ENCODE results near the gene NRXN3. TPM values are rescaled to one million over a fixed set of nuclear protein-coding genes. Genes with fewer than 3 reads are reported as not detected.
"Not testable (repeated sequence)": the region's sequence is repeated elsewhere in the genome, so short reads cannot be mapped to it uniquely, and the experiment has no call there.

The NRXN3 gene
- total and polyA plus RNA-seq, 4 donors, result 1.4 to 8.3 (median 4.4) TPM

DNA sequence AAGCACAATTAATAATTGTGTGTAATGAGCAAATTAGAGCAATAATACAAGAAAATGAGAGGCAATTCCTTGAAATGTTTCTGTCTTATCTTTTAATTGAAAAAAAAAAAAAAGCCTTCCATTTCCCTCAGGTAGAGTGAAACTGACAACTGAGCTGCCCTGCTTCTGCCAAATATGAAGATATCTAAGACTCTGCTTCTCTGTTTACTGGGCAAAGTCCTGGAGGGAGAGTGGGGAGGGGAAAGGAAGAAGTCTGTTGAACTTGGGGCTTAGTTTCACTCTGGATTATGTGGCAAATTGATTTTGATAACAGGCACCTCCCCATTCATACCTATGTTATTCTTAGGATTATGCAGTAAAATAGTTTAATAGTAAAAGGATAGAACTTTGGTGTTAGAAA is 364.9 kb downstream of the NRXN3 start:
- H3K9me3 ChIP-seq (ENCODE audit: control insufficient read depth in 4 of 4, insufficient read depth in 3 of 4, low read length in 3 of 4), result no peaks in the 10 kb centered on the region

DNA sequence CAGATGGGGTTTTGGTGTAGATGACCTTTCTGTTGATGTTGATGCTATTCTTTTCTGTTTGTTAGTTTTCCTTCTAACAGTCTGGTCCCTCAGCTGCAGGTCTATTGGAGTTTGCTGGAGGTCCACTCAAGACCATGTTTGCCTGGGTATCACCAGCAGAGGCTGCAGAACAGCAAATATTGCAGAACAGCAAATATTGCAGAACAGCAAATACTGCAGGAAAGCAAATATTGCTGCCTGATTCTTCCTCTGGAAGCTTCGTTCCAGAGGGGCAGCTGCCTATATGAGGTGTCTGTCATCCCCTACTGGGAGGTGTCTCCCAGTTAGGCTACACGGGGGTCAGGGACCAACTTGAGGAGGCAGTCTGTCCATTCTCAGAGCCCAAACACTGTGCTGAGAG is 371.6 kb downstream of the NRXN3 start:
- WGBS, 2 donors, result 70 to 85% methylated on average over 2 of the region's 2 CpGs
- not testable (repeated sequence) for ATAC-seq (ENCODE audit: insufficient read depth, low FRiP score); H3K4me1 ChIP-seq (ENCODE audit: control insufficient read depth in 5 of 5, insufficient read depth in 5 of 5, low read length in 5 of 5); H3K27ac ChIP-seq (ENCODE audit: low read depth in 1 of 2, low read length in 1 of 2); H3K36me3 ChIP-seq (ENCODE audit: control insufficient read depth in 4 of 4, insufficient read depth in 4 of 4, low read length in 4 of 4); H3K9me3 ChIP-seq (ENCODE audit: control insufficient read depth in 4 of 4, insufficient read depth in 3 of 4, low read length in 3 of 4); H3K27me3 ChIP-seq (ENCODE audit: control insufficient read depth in 3 of 3, insufficient read depth in 3 of 3, low read length in 2 of 3); DNase-seq; H3K4me3 ChIP-seq; H3K9ac ChIP-seq (ENCODE audit: insufficient read depth in 1 of 2, low read length in 2 of 2)

More for the DNA sequence above, 364.9 kb downstream of the NRXN3 start:
- ATAC-seq (ENCODE audit: insufficient read depth, low FRiP score), result no peak
- H3K27ac ChIP-seq (ENCODE audit: low read depth in 1 of 2, low read length in 1 of 2), result no peak overlapping the region
- DNase-seq, result no peak
- H3K27me3 ChIP-seq (ENCODE audit: control insufficient read depth in 3 of 3, insufficient read depth in 3 of 3, low read length in 2 of 3), result no peaks in the 10 kb centered on the region
- H3K4me3 ChIP-seq, result no peak overlapping the region
- H3K36me3 ChIP-seq (ENCODE audit: control insufficient read depth in 4 of 4, insufficient read depth in 4 of 4, low read length in 4 of 4), result no peaks in the 10 kb centered on the region
- no peak overlapping the region for H3K9ac ChIP-seq (ENCODE audit: insufficient read depth in 1 of 2, low read length in 2 of 2)
- no peaks in the 10 kb centered on the region for H3K4me1 ChIP-seq (ENCODE audit: control insufficient read depth in 5 of 5, insufficient read depth in 5 of 5, low read length in 5 of 5)
- TF ChIP-seq, protein P1, sequence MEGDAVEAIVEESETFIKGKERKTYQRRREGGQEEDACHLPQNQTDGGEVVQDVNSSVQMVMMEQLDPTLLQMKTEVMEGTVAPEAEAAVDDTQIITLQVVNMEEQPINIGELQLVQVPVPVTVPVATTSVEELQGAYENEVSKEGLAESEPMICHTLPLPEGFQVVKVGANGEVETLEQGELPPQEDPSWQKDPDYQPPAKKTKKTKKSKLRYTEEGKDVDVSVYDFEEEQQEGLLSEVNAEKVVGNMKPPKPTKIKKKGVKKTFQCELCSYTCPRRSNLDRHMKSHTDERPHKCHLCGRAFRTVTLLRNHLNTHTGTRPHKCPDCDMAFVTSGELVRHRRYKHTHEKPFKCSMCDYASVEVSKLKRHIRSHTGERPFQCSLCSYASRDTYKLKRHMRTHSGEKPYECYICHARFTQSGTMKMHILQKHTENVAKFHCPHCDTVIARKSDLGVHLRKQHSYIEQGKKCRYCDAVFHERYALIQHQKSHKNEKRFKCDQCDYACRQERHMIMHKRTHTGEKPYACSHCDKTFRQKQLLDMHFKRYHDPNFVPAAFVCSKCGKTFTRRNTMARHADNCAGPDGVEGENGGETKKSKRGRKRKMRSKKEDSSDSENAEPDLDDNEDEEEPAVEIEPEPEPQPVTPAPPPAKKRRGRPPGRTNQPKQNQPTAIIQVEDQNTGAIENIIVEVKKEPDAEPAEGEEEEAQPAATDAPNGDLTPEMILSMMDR (IDR thresholded peaks at IDR 0.05; ENCODE audit: control extremely low read depth, extremely low read depth), result no peak

DNA sequence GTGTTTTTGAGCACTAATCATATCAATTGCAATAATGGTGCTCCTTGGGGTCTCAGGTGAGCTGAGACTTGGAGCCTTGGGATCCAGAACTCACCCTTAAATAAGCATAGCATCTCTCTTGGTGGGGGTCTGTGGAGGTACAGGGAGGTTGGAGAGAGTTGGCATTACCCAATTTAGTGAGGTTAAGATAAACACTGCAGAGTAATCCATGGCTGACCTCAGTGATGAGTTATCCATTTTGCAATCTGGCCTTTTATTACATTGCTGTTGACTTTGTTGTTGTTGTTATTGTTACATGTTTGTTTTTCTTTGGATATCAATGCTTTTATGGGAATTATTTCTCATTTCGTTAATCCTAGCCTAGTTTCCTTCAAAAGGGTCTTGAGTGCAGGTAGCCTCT is 373.3 kb downstream of the NRXN3 start:
- Histone ChIP-seq H3K4me1 (ENCODE audit: control insufficient read depth in 5 of 5, insufficient read depth in 5 of 5, low read length in 5 of 5) (no peaks in the 10 kb centered on the region), H3K27ac (ENCODE audit: low read depth in 1 of 2, low read length in 1 of 2) (no peak overlapping the region), H3K4me3 (no peak overlapping the region), H3K9ac (ENCODE audit: insufficient read depth in 1 of 2, low read length in 2 of 2) (no peak overlapping the region), H3K36me3 (ENCODE audit: control insufficient read depth in 4 of 4, insufficient read depth in 4 of 4, low read length in 4 of 4) (no peaks in the 10 kb centered on the region), H3K27me3 (ENCODE audit: control insufficient read depth in 3 of 3, insufficient read depth in 3 of 3, low read length in 2 of 3) (no peaks in the 10 kb centered on the region), H3K9me3 (ENCODE audit: control insufficient read depth in 4 of 4, insufficient read depth in 3 of 4, low read length in 3 of 4) (peaks cover 0 to 4% (median 0%) of the 10 kb centered on the region in 4 donors)
- TF ChIP-seq, protein P1 (IDR thresholded peaks at IDR 0.05; ENCODE audit: control extremely low read depth, extremely low read depth), result no peak
- DNase-seq (no peak), ATAC-seq (ENCODE audit: insufficient read depth, low FRiP score) (no peak)
- WGBS, 2 donors, result 52 to 62% methylated on average over 1 of the region's 1 CpG

DNA sequence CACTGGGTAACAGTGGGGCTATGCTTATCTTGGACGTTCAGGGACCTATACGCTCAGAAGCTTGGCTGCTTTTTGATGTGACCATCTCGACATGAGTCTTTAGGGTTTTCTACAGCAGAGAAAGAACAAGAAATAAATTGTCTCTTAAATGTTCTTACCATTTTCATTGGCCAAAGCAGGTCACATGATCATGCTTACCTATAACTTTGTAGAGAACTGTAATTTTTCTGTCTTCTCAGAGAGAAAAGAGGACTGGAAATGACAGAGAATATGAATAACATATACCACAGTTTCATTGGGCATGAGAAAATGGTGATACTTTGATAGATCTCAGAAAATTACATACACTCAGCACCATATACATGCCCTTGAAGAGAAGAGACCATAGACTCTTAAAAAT is 390.9 kb downstream of the NRXN3 start:
- WGBS, 2 donors, result 87 to 88% methylated on average over 3 of the region's 3 CpGs
- Histone ChIP-seq H3K4me1 (ENCODE audit: control insufficient read depth in 5 of 5, insufficient read depth in 5 of 5, low read length in 5 of 5) (peaks cover 0 to 1% (median 0%) of the 10 kb centered on the region in 5 donors), H3K4me3 (no peak overlapping the region), H3K36me3 (ENCODE audit: control insufficient read depth in 4 of 4, insufficient read depth in 4 of 4, low read length in 4 of 4) (no peaks in the 10 kb centered on the region), H3K9ac (ENCODE audit: insufficient read depth in 1 of 2, low read length in 2 of 2) (no peak overlapping the region), H3K9me3 (ENCODE audit: control insufficient read depth in 4 of 4, insufficient read depth in 3 of 4, low read length in 3 of 4) (no peaks in the 10 kb centered on the region), H3K27ac (ENCODE audit: low read depth in 1 of 2, low read length in 1 of 2) (no peak overlapping the region), H3K27me3 (ENCODE audit: control insufficient read depth in 3 of 3, insufficient read depth in 3 of 3, low read length in 2 of 3) (no peaks in the 10 kb centered on the region)
- DNase-seq (no peak), ATAC-seq (ENCODE audit: insufficient read depth, low FRiP score) (no peak)
- TF ChIP-seq, protein P1 (IDR thresholded peaks at IDR 0.05; ENCODE audit: control extremely low read depth, extremely low read depth), result no peak

Data from lung (tissue), 12 donors.